Small intestine (tissue), 7 donors: ENCODE measurements around the gene SMARCC1. TPM values are rescaled to one million over a fixed set of nuclear protein-coding genes. Genes with fewer than 3 reads are reported as not detected.
"Not testable (repeated sequence)": the region's sequence is repeated elsewhere in the genome, so short reads cannot be mapped to it uniquely, and the experiment has no call there.

Source experiments
- DNase-seq, 2 donors: peaks; one replicate each; pipeline versions ENCODE4 v3.0.0 to v3.0.0-alpha.2; 2013
- FAIRE-seq: peaks from 2 replicates; lab custom pipeline; 2012; peaks lifted over from hg19 to GRCh38; lab: Jason Lieb, UNC
- H3K27ac ChIP-seq, 3 donors: one replicate each; pipeline ENCODE4 v1.5.1; 2013; ENCODE audit warnings: low read length in 2 of 3, mild to moderate bottlenecking in 2 of 3, control low read depth in 1 of 3, inconsistent platforms in 1 of 3, low read depth in 1 of 3, moderate library complexity in 1 of 3
- H3K27me3 ChIP-seq, 3 donors: one replicate each; pipeline ENCODE4 v1.6.1; 2013; ENCODE audit warnings: low read length in 3 of 3, inconsistent platforms in 1 of 3; ENCODE audit not compliant: control insufficient read depth in 3 of 3, insufficient read depth in 3 of 3
- H3K36me3 ChIP-seq, 3 donors: one replicate each; pipeline ENCODE4 v1.6.1; 2013; ENCODE audit warnings: low read length in 3 of 3, inconsistent platforms in 1 of 3, low read depth in 1 of 3, mild to moderate bottlenecking in 1 of 3, moderate library complexity in 1 of 3; ENCODE audit not compliant: control insufficient read depth in 3 of 3, insufficient read depth in 2 of 3
- H3K4me1 ChIP-seq, 3 donors: one replicate each; pipeline ENCODE4 v1.6.1; 2013; ENCODE audit warnings: low read length in 2 of 3, inconsistent platforms in 1 of 3, low read depth in 1 of 3, mild to moderate bottlenecking in 1 of 3, moderate library complexity in 1 of 3; ENCODE audit not compliant: control insufficient read depth in 3 of 3, insufficient read depth in 2 of 3
- H3K4me3 ChIP-seq, 3 donors: one replicate each; pipeline ENCODE4 v1.5.1; 2013; ENCODE audit warnings: low read length in 3 of 3, control low read depth in 1 of 3, inconsistent platforms in 1 of 3, low read depth in 1 of 3, mild to moderate bottlenecking in 1 of 3, moderate library complexity in 1 of 3
- H3K9me3 ChIP-seq, 2 donors: one replicate each; pipeline ENCODE4 v1.6.1; 2013; ENCODE audit warnings: low read depth in 1 of 2, low read length in 1 of 2; ENCODE audit not compliant: control insufficient read depth in 2 of 2, insufficient read depth in 1 of 2
- WGBS, 3 donors: extraction: QIAGEN DNeasy Blood & Tissue Kit; methylation state at CpG; one replicate each; pipeline ENCODE4 v1.1.7; 2013; 5-methylcytosine and 5-hydroxymethylcytosine counted together
- polyA plus RNA-seq, 4 donors: library from polyadenylated mRNA; stranded (reverse) in 3 of 4; unstranded in 1 of 4; fragments of 200-250 nt in 3 of 4; fragments of 120-200 nt in 1 of 4; gene quantifications; one replicate each; pipeline versions ENCODE4 v1.2.1 to v1.2.3, GENCODE V29; 2013
- donor health status: healthy with polysubstance abuse.
- donor health status: control.
- donor health status: control.
- donor health status: Bipolar disorder and iron deficiency.
- donor health status: healthy.

Gene SMARCC1
- polyA plus RNA-seq, 4 donors, result 10.7 to 52.6 (median 19.4) TPM

DNA sequence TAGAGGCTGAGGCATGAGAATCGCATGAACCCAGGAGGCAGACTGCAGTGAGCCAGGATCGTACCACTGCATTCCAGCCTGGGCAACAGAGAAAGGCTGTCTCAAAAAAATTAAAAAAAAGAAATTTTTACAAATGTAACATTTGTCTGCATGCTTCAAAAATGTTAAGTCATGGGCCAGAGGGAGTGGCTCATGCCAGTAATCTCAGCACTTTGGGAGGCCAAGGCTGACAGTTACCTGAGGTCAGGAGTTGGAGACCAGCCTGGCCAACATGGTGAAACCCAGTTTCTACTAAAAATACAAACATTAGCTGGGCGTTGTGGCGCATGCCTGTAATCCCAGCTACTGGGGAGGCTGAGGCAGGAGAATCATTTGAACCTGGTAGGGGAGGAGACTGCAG, 21.5 kb downstream of the SMARCC1 start:
- FAIRE-seq, result not testable (repeated sequence)

GRCh38 chr3:47758261-47759025, 23.2 kb downstream of the SMARCC1 start:
- FAIRE-seq (no peak), DNase-seq (no peak)
- H3K27me3 ChIP-seq, result no peaks in the 10 kb centered on the region
- H3K9me3 ChIP-seq, result no peaks in the 10 kb centered on the region
- no peaks in the 10 kb centered on the region for H3K4me1 ChIP-seq
- H3K4me3 ChIP-seq, result no peak overlapping the region
- peaks cover 0 to 54% (median 0%) of the 10 kb centered on the region in 3 donors for H3K36me3 ChIP-seq
- no peak overlapping the region for H3K27ac ChIP-seq
- WGBS, 3 donors, result 85 to 90% (median 87%) methylated on average over 14 of the region's 14 CpGs

More for the DNA sequence above, 21.5 kb downstream of the SMARCC1 start:
- not testable (repeated sequence) for H3K27me3 ChIP-seq, H3K4me1 ChIP-seq, DNase-seq, H3K4me3 ChIP-seq, H3K27ac ChIP-seq, H3K9me3 ChIP-seq
- H3K36me3 ChIP-seq, result peaks cover 0 to 59% (median 2%) of the 10 kb centered on the region in 3 donors
- 91 to 100% (median 93%) methylated on average over 4 of the region's 4 CpGs for WGBS, 3 donors

DNA sequence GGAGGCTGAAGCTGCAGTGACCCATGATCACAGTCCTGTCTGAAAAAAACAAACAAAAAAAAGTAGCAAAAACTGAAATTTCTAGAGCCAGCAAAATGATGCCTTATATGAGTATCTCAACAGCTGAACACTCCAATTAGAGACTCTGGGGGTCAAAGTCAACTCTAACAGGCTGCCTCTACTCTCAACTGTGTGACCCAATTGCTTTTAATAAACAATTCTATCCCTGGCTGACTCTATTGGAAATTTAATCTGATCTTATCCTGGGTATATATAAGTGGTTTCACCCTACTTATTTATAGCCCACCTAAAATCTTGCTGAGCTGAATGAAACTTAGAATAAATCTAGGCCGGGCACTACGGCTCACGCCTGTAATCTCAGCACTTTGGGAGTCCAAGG, 29.0 kb downstream of the SMARCC1 start:
- H3K4me1 ChIP-seq, result no peaks in the 10 kb centered on the region
- DNase-seq (no peak), FAIRE-seq (no peak)
- H3K27me3 ChIP-seq, result no peaks in the 10 kb centered on the region
- H3K9me3 ChIP-seq, result no peaks in the 10 kb centered on the region
- no peak overlapping the region for H3K4me3 ChIP-seq
- H3K36me3 ChIP-seq, result peaks cover 0 to 49% (median 0%) of the 10 kb centered on the region in 3 donors
- 90 to 95% (median 92%) methylated on average over 3 of the region's 3 CpGs for WGBS, 3 donors
- no peak overlapping the region for H3K27ac ChIP-seq

DNA sequence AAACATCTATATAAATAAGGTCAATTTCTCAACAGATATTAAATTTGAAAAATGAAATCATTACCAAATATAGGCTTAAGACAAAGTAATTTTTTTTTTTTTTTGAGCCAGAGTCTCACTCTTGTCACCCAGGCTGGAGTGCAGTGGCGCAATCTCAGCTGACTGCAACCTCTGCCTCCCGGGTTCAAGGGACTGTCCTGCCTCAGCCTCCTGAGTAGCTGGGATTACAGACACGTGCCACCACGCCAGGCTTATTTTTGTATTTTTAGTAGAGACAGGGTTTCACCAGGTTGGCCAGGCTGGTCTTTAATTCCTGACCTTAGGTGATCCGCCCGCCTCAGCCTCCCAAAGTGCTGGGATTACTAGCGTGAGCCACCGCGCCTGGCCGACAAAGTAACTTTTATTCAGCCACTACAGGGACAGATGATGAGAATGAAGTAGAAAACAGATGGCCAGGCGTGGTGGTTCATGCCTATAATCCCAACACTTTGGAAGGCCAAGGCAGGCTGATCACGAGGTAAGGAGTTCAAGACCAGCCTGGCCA, 30.8 kb downstream of the SMARCC1 start:
- not testable (repeated sequence) for H3K9me3 ChIP-seq, FAIRE-seq, H3K27me3 ChIP-seq, H3K4me3 ChIP-seq, DNase-seq, H3K4me1 ChIP-seq, H3K27ac ChIP-seq
- WGBS, 3 donors, result 95 to 98% (median 98%) methylated on average over 11 to 12 of the region's 12 CpGs
- H3K36me3 ChIP-seq, result peaks cover 0 to 47% (median 2%) of the 10 kb centered on the region in 3 donors

- Histone ChIP-seq H3K4me1 (no peaks in the 10 kb centered on the region), H3K9me3 (no peaks in the 10 kb centered on the region), H3K27ac (no peak overlapping the region), H3K36me3 (peaks cover 0 to 39% (median 2%) of the 10 kb centered on the region in 3 donors), H3K27me3 (no peaks in the 10 kb centered on the region), H3K4me3 (no peak overlapping the region)
- FAIRE-seq (no peak), DNase-seq (no peak)
- 94 to 98% (median 98%) methylated on average over 3 of the region's 3 CpGs for WGBS, 3 donors
These were observed 34.1 kb downstream of the SMARCC1 start for GRCh38 chr3:47747558-47747957.

DNA sequence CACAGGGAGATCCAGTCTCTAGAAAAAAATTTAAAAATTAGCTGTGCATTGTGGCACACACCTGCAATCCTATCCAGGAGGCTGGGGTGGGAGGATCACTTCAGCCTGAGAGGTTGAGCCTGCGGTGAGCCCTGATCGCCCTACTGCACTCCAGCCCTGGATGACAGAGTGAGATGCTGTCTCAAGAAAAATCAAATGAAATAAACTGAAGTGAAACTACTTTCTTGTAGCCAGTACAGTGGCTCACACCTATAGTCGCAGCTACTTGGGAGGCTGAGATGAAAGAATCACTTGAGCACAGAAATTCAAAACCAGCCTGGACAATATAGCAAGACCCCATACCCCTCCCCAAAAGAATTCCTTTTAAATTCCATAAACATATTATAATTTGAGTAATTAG, 35.4 kb downstream of the SMARCC1 start:
- no peak overlapping the region for H3K27ac ChIP-seq
- no peaks in the 10 kb centered on the region for H3K4me1 ChIP-seq
- no peak for DNase-seq
- no peak overlapping the region for H3K4me3 ChIP-seq
- H3K27me3 ChIP-seq, result no peaks in the 10 kb centered on the region
- FAIRE-seq, result no peak
- 97 to 98% (median 98%) methylated on average over 3 of the region's 3 CpGs for WGBS, 3 donors
- no peaks in the 10 kb centered on the region for H3K9me3 ChIP-seq
- H3K36me3 ChIP-seq, result peaks cover 0 to 35% (median 2%) of the 10 kb centered on the region in 3 donors

- Histone ChIP-seq H3K27me3 (no peaks in the 10 kb centered on the region), H3K4me3 (no peak overlapping the region), H3K36me3 (peaks cover 2 to 32% (median 2%) of the 10 kb centered on the region in 3 donors), H3K27ac (no peak overlapping the region), H3K9me3 (no peaks in the 10 kb centered on the region), H3K4me1 (no peaks in the 10 kb centered on the region)
- 94 to 95% (median 95%) methylated on average over 5 of the region's 5 CpGs for WGBS, 3 donors
- no peak for DNase-seq
- FAIRE-seq, result no peak
These were observed 37.8 kb downstream of the SMARCC1 start for GRCh38 chr3:47743855-47744254.

GRCh38 chr3:47743352-47743751, 38.3 kb downstream of the SMARCC1 start:
- H3K4me3 ChIP-seq, H3K4me1 ChIP-seq, FAIRE-seq, H3K9me3 ChIP-seq, DNase-seq, H3K27me3 ChIP-seq, H3K27ac ChIP-seq: not testable (repeated sequence)
- H3K36me3 ChIP-seq, result peaks cover 2 to 34% (median 2%) of the 10 kb centered on the region in 3 donors
- 44 to 57% (median 55%) methylated on average over 6 of the region's 6 CpGs for WGBS, 3 donors
